HepG2 (cell line): ENCODE data around the gene SATB2. TPM values are rescaled to one million over a fixed set of nuclear protein-coding genes. Genes with fewer than 3 reads are reported as not detected.

Experiments
- ATAC-seq: fragments of 200-7000 bp; cut with Tn5 transposase; 3 replicates; pipeline ENCODE4 v1.9.1; 2020; ENCODE audit warnings: mild to moderate bottlenecking, moderate library complexity
- BruUV-seq: library from RNA; stranded (reverse); fragments of 400-500 nt; replicated peaks from 2 replicates; lab custom pipeline; 2021; lab: Mats Ljungman, UMichigan
- CTCF ChIA-PET: fragments of 300-600 bp; formaldehyde crosslinking; extraction: SDS; loops from one replicate; lab custom pipeline; 2021; ENCODE audit warnings: low total read pairs, inconsistent platforms, low intra/inter-chr PET ratio; lab: Yijun Ruan, JAX
- POLR2A ChIA-PET: fragments of 350-600 bp; sonication (Branson Sonifier 250); formaldehyde crosslinking; loops from one replicate; lab custom pipeline; 2020; ENCODE audit warnings: antibody characterized with exemption, inconsistent platforms; lab: Yijun Ruan, JAX
- DNase-seq: peaks from one replicate; pipeline ENCODE4 v3.0.0-alpha.2; 2015; ENCODE audit warnings: low spot score
- FAIRE-seq: peaks from 3 replicates; lab custom pipeline; 2011; peaks lifted over from hg19 to GRCh38; lab: Jason Lieb, UNC
- H2AFZ ChIP-seq: one replicate; pipeline ENCODE4 v1.6.1; 2011; ENCODE audit warnings: low read length, inconsistent platforms
- H3K27ac ChIP-seq: fragments of 300-600 bp; 3 replicates; pipeline ENCODE4 v1.8.0; 2011; ENCODE audit warnings: mixed run types, mild to moderate bottlenecking, mixed read lengths, low read length, inconsistent platforms; ENCODE audit not compliant: insufficient read depth; ENCODE audit errors: extremely low read length
- H3K27me3 ChIP-seq, 2 experiments: fragments of 200-600 bp in 1 of 2; 2 replicates in 1 of 2; 3 replicates in 1 of 2; pipeline versions ENCODE4 v1.6.0 to v1.8.0; 2011; ENCODE audit warnings: low read length in 2 of 2, mild to moderate bottlenecking in 2 of 2, moderate library complexity in 2 of 2, inconsistent platforms in 1 of 2; ENCODE audit not compliant: insufficient read depth in 2 of 2, control insufficient read depth in 1 of 2
- H3K36me3 ChIP-seq, 2 experiments: fragments of 200-600 bp in 1 of 2; replicated peaks in 1 of 2; 2 replicates in 1 of 2; 3 replicates in 1 of 2; pipeline versions ENCODE4 v1.5.1 to v1.8.0; 2011; ENCODE audit warnings: low read length in 2 of 2, inconsistent platforms in 1 of 2; ENCODE audit not compliant: insufficient read depth in 2 of 2, control insufficient read depth in 1 of 2
- H3K4me1 ChIP-seq: 2 replicates; pipeline ENCODE4 v1.5.1; 2012; ENCODE audit warnings: low read length, inconsistent platforms; ENCODE audit not compliant: insufficient read depth
- H3K4me2 ChIP-seq: 2 replicates; pipeline ENCODE4 v1.6.0; 2011; ENCODE audit warnings: low read depth, low read length, inconsistent platforms
- H3K4me3 ChIP-seq, 3 experiments: fragments of 200-600 bp in 1 of 3; sonication (generic), shearing (Covaris generic) in 1 of 3; replicated peaks in 1 of 3; 2 replicates each; pipeline ENCODE4 v1.5.1; 2011 to 2016; ENCODE audit warnings: low read length in 3 of 3, inconsistent platforms in 2 of 3, low read depth in 2 of 3, mild to moderate bottlenecking in 2 of 3, control low read depth in 1 of 3, mixed read lengths in 1 of 3; ENCODE audit not compliant: insufficient read depth in 1 of 3
- H3K79me2 ChIP-seq: one replicate; pipeline ENCODE4 v1.6.1; 2011; ENCODE audit warnings: low read length, inconsistent platforms; ENCODE audit not compliant: insufficient read depth
- H3K9ac ChIP-seq: 2 replicates; pipeline ENCODE4 v1.6.0; 2011; ENCODE audit warnings: mild to moderate bottlenecking, low read depth, low read length, inconsistent platforms; ENCODE audit not compliant: insufficient read depth
- H3K9me3 ChIP-seq: 2 replicates; pipeline ENCODE4 v1.5.1; 2012; ENCODE audit warnings: mild to moderate bottlenecking, low read length
- H4K20me1 ChIP-seq: 2 replicates; pipeline ENCODE4 v1.6.0; 2011; ENCODE audit warnings: inconsistent platforms, mild to moderate bottlenecking, low read length, moderate library complexity; ENCODE audit not compliant: insufficient read depth
- BCL6 ChIP-seq: IDR thresholded peaks from 2 replicates; pipeline ENCODE4 v1.6.1; 2016; ENCODE audit warnings: missing genetic modification reagents, missing compliant biosample characterization
- EEA1 ChIP-seq: sonication (generic); formaldehyde crosslinking; IDR thresholded peaks from 2 replicates; pipeline ENCODE4 v1.5.1; 2020; ENCODE audit warnings: mild to moderate bottlenecking, missing genetic modification reagents, borderline replicate concordance
- FOXO1 ChIP-seq: sonication (generic); formaldehyde crosslinking; IDR thresholded peaks from 2 replicates; pipeline ENCODE4 v1.4.0; 2020; ENCODE audit warnings: missing genetic modification reagents
- HHEX ChIP-seq: IDR thresholded peaks from 2 replicates; pipeline ENCODE4 v1.6.1; 2016; ENCODE audit warnings: control low read depth
- KDM6A ChIP-seq: IDR thresholded peaks from 2 replicates; pipeline ENCODE4 v1.6.1; 2016; ENCODE audit warnings: low read depth
- MTF1 ChIP-seq: sonication (generic); formaldehyde crosslinking; IDR thresholded peaks from 2 replicates; pipeline ENCODE4 v1.5.0; 2020; ENCODE audit warnings: missing genetic modification reagents
- PAF1 ChIP-seq: IDR thresholded peaks from 2 replicates; pipeline ENCODE4 v1.6.1; 2016; ENCODE audit warnings: missing genetic modification reagents, missing compliant biosample characterization
- ZFYVE20 ChIP-seq: sonication (generic); formaldehyde crosslinking; IDR thresholded peaks from 2 replicates; pipeline ENCODE4 v1.8.0; 2023; ENCODE audit warnings: low read depth, mild to moderate bottlenecking, moderate library complexity, missing genetic modification reagents, borderline replicate concordance
- ZNF337 ChIP-seq: sonication (generic); formaldehyde crosslinking; IDR thresholded peaks from 2 replicates; pipeline ENCODE4 v1.5.1; 2020; ENCODE audit warnings: missing genetic modification reagents, low read depth, mild to moderate bottlenecking, borderline replicate concordance
- ZNF510 ChIP-seq: sonication (generic); formaldehyde crosslinking; IDR thresholded peaks from 2 replicates; pipeline ENCODE4 v1.4.0; 2020; ENCODE audit warnings: low read depth, mild to moderate bottlenecking, missing genetic modification reagents
- ZNF709 ChIP-seq: sonication (generic); formaldehyde crosslinking; IDR thresholded peaks from 2 replicates; pipeline ENCODE4 v1.5.0; 2020; ENCODE audit warnings: mild to moderate bottlenecking, missing genetic modification reagents
- ZNF839 ChIP-seq: sonication (generic); formaldehyde crosslinking; IDR thresholded peaks from 2 replicates; pipeline ENCODE4 v1.4.0; 2020; ENCODE audit warnings: missing genetic modification reagents, mild to moderate bottlenecking, borderline replicate concordance
- ZSCAN12 ChIP-seq: sonication (generic); formaldehyde crosslinking; IDR thresholded peaks from 2 replicates; pipeline ENCODE4 v1.9.0; 2021; ENCODE audit warnings: mild to moderate bottlenecking, missing genetic modification reagents
- WGBS: methylation state at CpG from one replicate; pipeline ENCODE4 v1.1.6; 2017; ENCODE audit warnings: low lambda C conversion rate; 5-methylcytosine and 5-hydroxymethylcytosine counted together
- in situ Hi-C: cut with HindIII; loops from 2 replicates; pipeline ENCODE4 v1.10.0; 2017; ENCODE audit warnings: low pct_unique_long_range_greater_than_20kb; ENCODE audit not compliant: extremely low pct_ligation_motif_present
- intact Hi-C: fragments of 100-400 bp; cut with micrococcal nuclease; formaldehyde crosslinking; loops from one replicate; pipeline ENCODE4 v1.10.0; 2022; ENCODE audit not compliant: unreplicated experiment
- polyA plus RNA-seq, 8 experiments: library from polyadenylated mRNA; depleted of rRNA in 3 of 8; stranded (reverse) in 7 of 8; unstranded in 1 of 8; fragments of >200 nt; fragmentation: Illumina TruSeq in 4 of 8; extraction: Trizol in 4 of 8; gene quantifications; 2 replicates each; pipeline versions ENCODE4 v1.2.1 to v1.2.3, GENCODE V29; 2011 to 2016; ENCODE audit warnings: low read depth in 4 of 8, missing spikeins in 1 of 8, mixed read lengths in 1 of 8; ENCODE audit not compliant: insufficient read depth in 1 of 8
- total RNA-seq, 5 experiments: library from RNA; depleted of rRNA; stranded (reverse); fragments of >200 nt; fragmentation: Illumina TruSeq; extraction: Trizol; gene quantifications; 2 replicates each; pipeline ENCODE4 v1.2.3, GENCODE V29; 2016; ENCODE audit warnings: low read depth in 1 of 5
- TF ChIP-seq, protein P1 (sequence below): sonication (generic); formaldehyde crosslinking; IDR thresholded peaks from 2 replicates; pipeline ENCODE4 v1.5.1; 2020; ENCODE audit warnings: missing genetic modification reagents, mild to moderate bottlenecking, borderline replicate concordance
- TF ChIP-seq, protein P2 (sequence below): sonication (generic); formaldehyde crosslinking; IDR thresholded peaks from 2 replicates; pipeline ENCODE4 v1.4.0; 2020; ENCODE audit warnings: mild to moderate bottlenecking, low read depth, missing genetic modification reagents
- TF ChIP-seq, protein P3 (sequence below), 2 experiments: sonication (generic) in 1 of 2; formaldehyde crosslinking in 1 of 2; IDR thresholded peaks; 2 replicates each; pipeline versions ENCODE4 v1.4.0 to v1.6.1; 2018 to 2020; ENCODE audit warnings: missing genetic modification reagents in 2 of 2, borderline replicate concordance in 1 of 2, low read depth in 1 of 2, mild to moderate bottlenecking in 1 of 2, missing biosample characterization in 1 of 2

Gene SATB2
- total and polyA plus RNA-seq, 2 of the 13 experiments (the other 11 are each of a cell fraction or from before 2014, with no cell fraction given) = 2.5 to 5.5 TPM

DNA sequence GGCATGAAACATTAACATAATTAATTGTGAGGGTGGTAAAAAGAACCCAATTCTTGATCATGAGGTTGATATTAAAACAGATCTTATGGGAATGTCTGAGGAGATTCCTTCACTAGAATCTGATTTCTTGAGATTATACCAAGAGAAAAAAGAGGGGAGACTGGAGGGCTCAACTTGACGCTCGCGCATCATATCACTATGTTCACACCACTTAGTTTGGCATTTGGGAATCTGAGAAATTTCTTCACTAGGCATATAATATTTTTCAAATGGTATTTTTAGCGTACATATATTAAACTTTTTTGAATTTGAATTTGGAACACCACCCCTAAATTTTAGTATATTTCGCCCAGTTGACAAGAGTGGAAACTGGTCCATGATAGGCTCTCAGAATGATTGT lies 140.1 kb downstream of the SATB2 start:
- in situ Hi-C loops (no loop called here), intact Hi-C loops (no loop called here)
- Histone ChIP-seq H3K4me1 (no peaks in the 10 kb centered on the region), H3K4me2 (no peak overlapping the region), H4K20me1 (no peaks in the 10 kb centered on the region), H2AFZ (no peak overlapping the region), H3K9ac (no peak overlapping the region), H3K4me3 (no peak overlapping the region), H3K27ac (no peak overlapping the region), H3K36me3 (no peaks in the 10 kb centered on the region), H3K27me3 (no peaks in the 10 kb centered on the region), H3K9me3 (no peaks in the 10 kb centered on the region), H3K79me2 (no peaks in the 10 kb centered on the region)
- ChIA-PET CTCF (no interaction called here), POLR2A (no interaction called here)
- FAIRE-seq = no peak
- no TSS peak for BruUV-seq
- TF ChIP-seq, protein P1, sequence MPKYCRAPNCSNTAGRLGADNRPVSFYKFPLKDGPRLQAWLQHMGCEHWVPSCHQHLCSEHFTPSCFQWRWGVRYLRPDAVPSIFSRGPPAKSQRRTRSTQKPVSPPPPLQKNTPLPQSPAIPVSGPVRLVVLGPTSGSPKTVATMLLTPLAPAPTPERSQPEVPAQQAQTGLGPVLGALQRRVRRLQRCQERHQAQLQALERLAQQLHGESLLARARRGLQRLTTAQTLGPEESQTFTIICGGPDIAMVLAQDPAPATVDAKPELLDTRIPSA = no peak
- TF ChIP-seq ZSCAN12 (CRISPR knock-in tag) (no peak), ZFYVE20 (CRISPR knock-in tag) (no peak), ZNF510 (CRISPR knock-in tag) (no peak), BCL6 (CRISPR knock-in tag) (no peak), ZNF337 (CRISPR knock-in tag) (no peak), PAF1 (CRISPR knock-in tag) (no peak)
- WGBS = 83% methylated on average over 5 of the region's 5 CpGs
- no peak for ATAC-seq
- no peak for DNase-seq

DNA sequence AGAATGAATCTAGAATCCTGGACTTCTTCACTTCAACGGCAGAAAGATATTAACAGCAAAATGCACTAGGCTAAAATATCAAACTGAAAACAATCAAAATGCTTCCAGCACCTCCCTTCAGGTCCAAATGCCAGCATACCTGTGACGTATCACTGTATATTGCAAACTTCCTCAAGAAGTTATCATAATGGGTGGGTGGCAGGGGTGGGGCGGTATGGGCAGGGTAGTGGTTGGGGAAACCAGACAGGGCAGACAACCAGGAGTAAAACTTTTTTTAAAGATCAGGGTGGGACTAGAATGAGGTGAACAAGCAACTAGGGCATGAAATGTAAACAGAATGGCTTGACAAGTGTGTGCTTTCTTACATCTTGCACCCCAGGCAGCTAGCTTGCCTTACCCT lies 140.9 kb downstream of the SATB2 start:
- Histone ChIP-seq H2AFZ (no peak overlapping the region), H3K36me3 (no peaks in the 10 kb centered on the region), H3K9ac (no peak overlapping the region), H3K79me2 (no peaks in the 10 kb centered on the region), H3K4me2 (no peak overlapping the region), H4K20me1 (no peaks in the 10 kb centered on the region), H3K27ac (no peak overlapping the region), H3K27me3 (no peaks in the 10 kb centered on the region), H3K9me3 (no peaks in the 10 kb centered on the region), H3K4me1 (no peaks in the 10 kb centered on the region), H3K4me3 (no peak overlapping the region)
- CTCF ChIA-PET = no interaction called here
- ATAC-seq = no peak
- POLR2A ChIA-PET = no interaction called here
- WGBS = 62% methylated on average over 3 of the region's 3 CpGs
- in situ Hi-C loops (no loop called here), intact Hi-C loops (no loop called here)
- DNase-seq = no peak
- BruUV-seq = no TSS peak
- FAIRE-seq = no peak
- TF ChIP-seq, protein P2, sequence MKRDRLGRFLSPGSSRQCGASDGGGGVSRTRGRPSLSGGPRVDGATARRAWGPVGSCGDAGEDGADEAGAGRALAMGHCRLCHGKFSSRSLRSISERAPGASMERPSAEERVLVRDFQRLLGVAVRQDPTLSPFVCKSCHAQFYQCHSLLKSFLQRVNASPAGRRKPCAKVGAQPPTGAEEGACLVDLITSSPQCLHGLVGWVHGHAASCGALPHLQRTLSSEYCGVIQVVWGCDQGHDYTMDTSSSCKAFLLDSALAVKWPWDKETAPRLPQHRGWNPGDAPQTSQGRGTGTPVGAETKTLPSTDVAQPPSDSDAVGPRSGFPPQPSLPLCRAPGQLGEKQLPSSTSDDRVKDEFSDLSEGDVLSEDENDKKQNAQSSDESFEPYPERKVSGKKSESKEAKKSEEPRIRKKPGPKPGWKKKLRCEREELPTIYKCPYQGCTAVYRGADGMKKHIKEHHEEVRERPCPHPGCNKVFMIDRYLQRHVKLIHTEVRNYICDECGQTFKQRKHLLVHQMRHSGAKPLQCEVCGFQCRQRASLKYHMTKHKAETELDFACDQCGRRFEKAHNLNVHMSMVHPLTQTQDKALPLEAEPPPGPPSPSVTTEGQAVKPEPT = no peak
- TF ChIP-seq MTF1 (no peak), KDM6A (CRISPR knock-in tag) (no peak), ZNF709 (CRISPR knock-in tag) (no peak), EEA1 (no peak), FOXO1 (CRISPR knock-in tag) (no peak), HHEX (CRISPR knock-in tag) (no peak), ZNF839 (CRISPR knock-in tag) (no peak)
- TF ChIP-seq, protein P3, sequence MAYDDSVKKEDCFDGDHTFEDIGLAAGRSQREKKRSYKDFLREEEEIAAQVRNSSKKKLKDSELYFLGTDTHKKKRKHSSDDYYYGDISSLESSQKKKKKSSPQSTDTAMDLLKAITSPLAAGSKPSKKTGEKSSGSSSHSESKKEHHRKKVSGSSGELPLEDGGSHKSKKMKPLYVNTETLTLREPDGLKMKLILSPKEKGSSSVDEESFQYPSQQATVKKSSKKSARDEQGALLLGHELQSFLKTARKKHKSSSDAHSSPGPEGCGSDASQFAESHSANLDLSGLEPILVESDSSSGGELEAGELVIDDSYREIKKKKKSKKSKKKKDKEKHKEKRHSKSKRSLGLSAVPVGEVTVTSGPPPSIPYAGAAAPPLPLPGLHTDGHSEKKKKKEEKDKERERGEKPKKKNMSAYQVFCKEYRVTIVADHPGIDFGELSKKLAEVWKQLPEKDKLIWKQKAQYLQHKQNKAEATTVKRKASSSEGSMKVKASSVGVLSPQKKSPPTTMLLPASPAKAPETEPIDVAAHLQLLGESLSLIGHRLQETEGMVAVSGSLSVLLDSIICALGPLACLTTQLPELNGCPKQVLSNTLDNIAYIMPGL (CRISPR knock-in tag; IDR thresholded peaks at IDR 0.05; ENCODE audit: borderline replicate concordance in 1 of 2, low read depth in 1 of 2) = no peak
